ENCODE results near the gene ABHD12B. TPM values are rescaled to one million over a fixed set of nuclear protein-coding genes. Genes with fewer than 3 reads are reported as not detected.

ABHD12B gene
- total and polyA plus RNA-seq, 9 of the 15 experiments (the other 6 are each of a cell fraction or from before 2014, with no cell fraction given), result not detected

DNA sequence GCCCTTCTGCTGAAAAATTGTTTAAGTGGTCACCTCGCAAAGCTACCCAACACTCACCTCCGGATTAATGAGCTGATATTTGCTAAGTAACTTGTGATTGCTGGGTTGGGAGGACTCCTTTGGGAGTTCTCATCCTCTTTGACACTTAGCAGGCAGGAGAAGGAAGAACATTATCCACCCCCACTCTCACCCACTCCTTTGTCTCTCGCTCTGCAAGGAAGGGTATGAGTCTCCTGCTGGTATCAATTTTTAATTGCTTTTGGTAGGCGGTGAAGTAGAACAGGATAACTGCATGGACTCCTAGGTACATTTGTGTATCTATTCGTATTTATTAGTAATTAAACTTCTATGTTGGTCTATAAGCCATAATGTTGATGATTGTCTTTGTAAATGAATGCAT is 6.9 kb upstream of the ABHD12B start:
- no peaks in the 10 kb centered on the region; a peak in 1 of 5 replicates for H3K4me1 ChIP-seq (replicated peaks in 1 of 2; ENCODE audit: control insufficient read depth in 2 of 2, insufficient read depth in 2 of 2, low read length in 2 of 2)
- H3K36me3 ChIP-seq (ENCODE audit: control insufficient read depth, insufficient read depth, low read length), result no peaks in the 10 kb centered on the region
- H3K9me1 ChIP-seq (ENCODE audit: control insufficient read depth, insufficient read depth, low read length), result no peaks in the 10 kb centered on the region
- H3K79me2 ChIP-seq (ENCODE audit: control insufficient read depth, insufficient read depth, low read length), result no peaks in the 10 kb centered on the region
- FAIRE-seq (no peak), DNase-seq (ENCODE audit: extremely low read depth in 1 of 4, low spot score in 3 of 4) (no peak), ATAC-seq (no peak)
- H3K27me3 ChIP-seq (ENCODE audit: control insufficient read depth in 2 of 2, insufficient read depth in 2 of 2, low read length in 2 of 2), result peaks cover 3 to 10% of the 10 kb centered on the region in 2 experiments; a peak in 2 of 5 replicates
- no peak overlapping the region for H3K9ac ChIP-seq (ENCODE audit: insufficient read depth in 1 of 2, low read depth in 2 of 2, low read length in 2 of 2)
- H3K4me3 ChIP-seq, result no peak overlapping the region
- H4K20me1 ChIP-seq (replicated peaks; ENCODE audit: control insufficient read depth, insufficient read depth, low read length), result no peaks in the 10 kb centered on the region
- 8% methylated on average over 5 of the region's 5 CpGs for whole genome bisulfite sequencing (ENCODE audit: insufficient coverage, low coverage, missing lambda C conversion rate)
- no peak overlapping the region for H3K4me2 ChIP-seq (ENCODE audit: insufficient read depth, low read length)
- BruUV-seq (replicated peaks), result no TSS peak
- H3K27ac ChIP-seq (ENCODE audit: extremely low read depth, low read depth, low read length), result no peak overlapping the region
- no peaks in the 10 kb centered on the region for H3K9me3 ChIP-seq (replicated peaks; ENCODE audit: control insufficient read depth, insufficient read depth, low read depth, low read length)
- ChIA-PET POLR2A (no interaction called here), CTCF (ENCODE audit: low intra/inter-chr PET ratio) (no interaction called here)
- in situ Hi-C loops (cut with MboI) (no loop called here), intact Hi-C loops (cut with micrococcal nuclease) (loop anchor here (5.0 to 10.0 kb wide), 2 partner anchors 88 to 260 kb away; no protein-coding TSS in a partner anchor)
- TF ChIP-seq CBFA2T3 (IDR thresholded peaks at IDR 0.05), result no peak
- TF ChIP-seq, protein P1, sequence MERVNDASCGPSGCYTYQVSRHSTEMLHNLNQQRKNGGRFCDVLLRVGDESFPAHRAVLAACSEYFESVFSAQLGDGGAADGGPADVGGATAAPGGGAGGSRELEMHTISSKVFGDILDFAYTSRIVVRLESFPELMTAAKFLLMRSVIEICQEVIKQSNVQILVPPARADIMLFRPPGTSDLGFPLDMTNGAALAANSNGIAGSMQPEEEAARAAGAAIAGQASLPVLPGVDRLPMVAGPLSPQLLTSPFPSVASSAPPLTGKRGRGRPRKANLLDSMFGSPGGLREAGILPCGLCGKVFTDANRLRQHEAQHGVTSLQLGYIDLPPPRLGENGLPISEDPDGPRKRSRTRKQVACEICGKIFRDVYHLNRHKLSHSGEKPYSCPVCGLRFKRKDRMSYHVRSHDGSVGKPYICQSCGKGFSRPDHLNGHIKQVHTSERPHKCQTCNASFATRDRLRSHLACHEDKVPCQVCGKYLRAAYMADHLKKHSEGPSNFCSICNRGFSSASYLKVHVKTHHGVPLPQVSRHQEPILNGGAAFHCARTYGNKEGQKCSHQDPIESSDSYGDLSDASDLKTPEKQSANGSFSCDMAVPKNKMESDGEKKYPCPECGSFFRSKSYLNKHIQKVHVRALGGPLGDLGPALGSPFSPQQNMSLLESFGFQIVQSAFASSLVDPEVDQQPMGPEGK (CRISPR knock-in tag; IDR thresholded peaks at IDR 0.05; ENCODE audit: borderline replicate concordance), result no peak
- TF ChIP-seq, protein P2, sequence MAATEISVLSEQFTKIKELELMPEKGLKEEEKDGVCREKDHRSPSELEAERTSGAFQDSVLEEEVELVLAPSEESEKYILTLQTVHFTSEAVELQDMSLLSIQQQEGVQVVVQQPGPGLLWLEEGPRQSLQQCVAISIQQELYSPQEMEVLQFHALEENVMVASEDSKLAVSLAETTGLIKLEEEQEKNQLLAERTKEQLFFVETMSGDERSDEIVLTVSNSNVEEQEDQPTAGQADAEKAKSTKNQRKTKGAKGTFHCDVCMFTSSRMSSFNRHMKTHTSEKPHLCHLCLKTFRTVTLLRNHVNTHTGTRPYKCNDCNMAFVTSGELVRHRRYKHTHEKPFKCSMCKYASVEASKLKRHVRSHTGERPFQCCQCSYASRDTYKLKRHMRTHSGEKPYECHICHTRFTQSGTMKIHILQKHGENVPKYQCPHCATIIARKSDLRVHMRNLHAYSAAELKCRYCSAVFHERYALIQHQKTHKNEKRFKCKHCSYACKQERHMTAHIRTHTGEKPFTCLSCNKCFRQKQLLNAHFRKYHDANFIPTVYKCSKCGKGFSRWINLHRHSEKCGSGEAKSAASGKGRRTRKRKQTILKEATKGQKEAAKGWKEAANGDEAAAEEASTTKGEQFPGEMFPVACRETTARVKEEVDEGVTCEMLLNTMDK (IDR thresholded peaks at IDR 0.05; ENCODE audit: borderline replicate concordance, insufficient read depth, low read depth, low read length, poor library complexity, severe bottlenecking), result no peak
- no peak for TF ChIP-seq DDX20 (tag; IDR thresholded peaks at IDR 0.05; ENCODE audit: low read depth)
- no peak for TF ChIP-seq ZNF707 (CRISPR knock-in tag; conservative IDR thresholded peaks at IDR 0.05)
- TF ChIP-seq CHD4 (IDR thresholded peaks at IDR 0.05; ENCODE audit: insufficient read depth, insufficient replicate concordance, low read depth, low read length, poor library complexity, severe bottlenecking), result no peak
- TF ChIP-seq, protein P3, sequence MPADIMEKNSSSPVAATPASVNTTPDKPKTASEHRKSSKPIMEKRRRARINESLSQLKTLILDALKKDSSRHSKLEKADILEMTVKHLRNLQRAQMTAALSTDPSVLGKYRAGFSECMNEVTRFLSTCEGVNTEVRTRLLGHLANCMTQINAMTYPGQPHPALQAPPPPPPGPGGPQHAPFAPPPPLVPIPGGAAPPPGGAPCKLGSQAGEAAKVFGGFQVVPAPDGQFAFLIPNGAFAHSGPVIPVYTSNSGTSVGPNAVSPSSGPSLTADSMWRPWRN (IDR thresholded peaks at IDR 0.05; ENCODE audit: low read depth), result no peak
- TF ChIP-seq ZSCAN32 (CRISPR knock-in tag; IDR thresholded peaks at IDR 0.05), result no peak
- TF ChIP-seq MEIS2 (IDR thresholded peaks at IDR 0.05; ENCODE audit: partially characterized antibody), result no peak
- TF ChIP-seq DACH1 (IDR thresholded peaks at IDR 0.05; ENCODE audit: partially characterized antibody), result no peak
- no peak for TF ChIP-seq FUS (optimal IDR thresholded peaks at IDR 0.05; ENCODE audit: low read depth, low read length)
- no peak for TF ChIP-seq ZNF239 (CRISPR knock-in tag; IDR thresholded peaks at IDR 0.05)
- no peak for TF ChIP-seq HNRNPK (IDR thresholded peaks at IDR 0.05; ENCODE audit: low read depth, low read length, poor library complexity, severe bottlenecking)
- no peak for TF ChIP-seq KAT2B (IDR thresholded peaks at IDR 0.05; ENCODE audit: low read depth, low read length)
- no peak for TF ChIP-seq SMAD3 (CRISPR knock-in tag; conservative IDR thresholded peaks at IDR 0.05)
- H2AFZ ChIP-seq (ENCODE audit: low read depth, low read length), result no peak overlapping the region
